Fibroblast of the aortic adventitia (primary cell): ENCODE data around the gene ACAA1. TPM values are rescaled to one million over a fixed set of nuclear protein-coding genes. Genes with fewer than 3 reads are reported as not detected.

Source experiments
- DNase-seq: peaks from one replicate; pipeline ENCODE4 v3.0.0-alpha.2; 2010; ENCODE audit warnings: low read depth
- H3K4me3 ChIP-seq: 2 replicates; pipeline ENCODE4 v1.5.1; 2011; ENCODE audit warnings: low read depth, mild to moderate bottlenecking, control low read depth, low read length, moderate library complexity
- CTCF ChIP-seq: IDR thresholded peaks from 2 replicates; pipeline ENCODE4 v1.5.1; 2011; ENCODE audit warnings: mild to moderate bottlenecking, low read length, control low read depth, inconsistent platforms; ENCODE audit not compliant: insufficient read depth
- total RNA-seq: library from RNA; depleted of rRNA; stranded (reverse); fragments of >200 nt; gene quantifications from 2 replicates; pipeline ENCODE4 v1.2.3, GENCODE V29; 2012; ENCODE audit warnings: low replicate concordance

Gene ACAA1
- total RNA-seq, 1 donor = 20.6 TPM

- no peak overlapping the region for H3K4me3 ChIP-seq
- no peak for TF ChIP-seq CTCF
- DNase-seq = no peak
Observed at GRCh38 chr3:38122712-38123290, 14.1 kb downstream of the ACAA1 start.

DNA sequence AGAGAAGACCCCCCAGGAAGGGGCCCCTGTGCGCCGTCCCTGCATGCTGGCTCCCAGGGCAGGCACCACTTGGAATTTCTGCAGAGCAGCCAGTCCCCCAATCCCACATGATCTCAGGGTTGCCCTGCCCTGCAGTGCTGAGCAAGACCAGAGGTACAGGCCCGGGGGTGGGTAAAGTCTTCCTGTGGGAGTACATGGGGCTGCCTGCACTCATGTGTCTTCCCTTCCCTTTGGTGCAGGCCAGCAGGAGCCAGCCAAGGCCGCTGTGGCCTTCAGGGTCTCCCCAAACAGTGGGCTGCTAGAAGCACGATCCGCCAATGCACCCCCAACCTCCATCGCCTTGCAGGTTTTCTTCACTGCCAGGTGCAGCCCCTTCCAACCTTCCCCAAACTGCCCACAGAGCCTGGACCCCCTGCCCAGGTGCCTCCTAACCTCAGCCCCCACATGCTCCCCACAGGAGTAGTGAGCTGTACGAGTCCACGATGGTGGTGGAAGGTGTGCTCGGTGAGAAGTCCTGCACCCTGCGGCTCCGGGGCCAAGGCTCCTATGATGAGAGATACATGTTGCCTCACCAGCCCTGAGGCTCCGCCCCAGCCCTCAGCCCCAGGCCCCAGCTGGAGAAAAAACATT is 15.0 kb downstream of the ACAA1 start:
- DNase-seq = no peak
- H3K4me3 ChIP-seq = no peak overlapping the region
- TF ChIP-seq CTCF = no peak

DNA sequence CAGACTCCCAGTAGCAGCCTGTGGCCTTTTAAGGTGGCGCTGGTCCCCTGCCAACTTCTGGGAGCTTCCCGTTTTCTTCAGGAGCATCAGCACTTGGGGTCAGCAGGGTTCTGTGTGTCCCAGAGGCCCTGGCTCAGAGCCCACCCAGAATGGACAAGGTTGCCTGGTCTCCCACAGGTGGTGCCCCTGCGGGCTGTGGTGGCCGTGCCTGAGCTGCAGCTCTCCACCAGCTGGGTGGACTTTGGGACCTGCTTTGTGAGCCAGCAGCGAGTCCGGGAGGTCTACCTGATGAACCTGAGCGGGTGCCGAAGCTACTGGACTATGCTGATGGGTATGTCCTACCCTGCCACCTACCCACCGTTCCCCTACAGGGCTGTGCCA is 15.5 kb downstream of the ACAA1 start:
- TF ChIP-seq CTCF = no peak
- H3K4me3 ChIP-seq = no peak overlapping the region

DNA sequence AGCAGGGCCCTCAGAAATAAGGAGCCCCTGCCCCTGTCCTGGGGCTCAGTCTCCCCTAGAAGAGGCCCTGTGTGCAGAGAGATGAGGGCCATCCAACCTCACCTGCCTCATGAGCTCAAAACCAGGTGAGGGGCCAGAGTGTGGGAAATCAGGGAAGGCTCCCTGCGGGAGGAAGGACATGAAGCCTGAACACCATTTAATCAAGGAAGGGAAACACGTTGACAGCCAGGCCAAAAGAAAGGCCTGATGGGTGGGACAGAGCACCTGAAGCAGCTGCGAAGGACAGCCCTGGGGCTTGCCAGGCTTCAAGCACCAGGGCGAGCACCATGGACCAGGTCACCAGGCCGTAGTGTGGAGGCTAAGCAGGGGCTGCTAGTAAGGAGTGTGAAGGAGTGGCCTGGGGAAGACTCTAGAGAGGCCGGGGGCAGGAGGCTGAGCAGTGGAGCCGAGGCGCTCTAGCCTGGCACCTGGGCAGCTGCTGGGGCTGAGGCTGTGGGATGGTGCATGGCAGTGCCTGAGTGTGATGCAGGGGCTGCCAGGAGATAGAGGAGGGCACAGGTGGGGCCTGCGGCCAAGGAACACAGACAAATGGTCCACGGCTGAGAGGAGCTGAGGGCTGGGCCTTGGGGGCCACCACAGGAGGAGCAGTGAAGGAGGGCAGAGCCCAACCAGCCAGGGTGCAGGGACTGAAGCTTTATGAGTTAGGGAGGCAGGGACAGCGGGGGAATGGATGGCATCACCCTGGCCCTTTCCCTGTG is 16.1 kb downstream of the ACAA1 start:
- no peak for DNase-seq
- TF ChIP-seq CTCF = no peak
- no peak overlapping the region for H3K4me3 ChIP-seq

More for the DNA sequence above, 15.5 kb downstream of the ACAA1 start:
- DNase-seq = no peak

DNA sequence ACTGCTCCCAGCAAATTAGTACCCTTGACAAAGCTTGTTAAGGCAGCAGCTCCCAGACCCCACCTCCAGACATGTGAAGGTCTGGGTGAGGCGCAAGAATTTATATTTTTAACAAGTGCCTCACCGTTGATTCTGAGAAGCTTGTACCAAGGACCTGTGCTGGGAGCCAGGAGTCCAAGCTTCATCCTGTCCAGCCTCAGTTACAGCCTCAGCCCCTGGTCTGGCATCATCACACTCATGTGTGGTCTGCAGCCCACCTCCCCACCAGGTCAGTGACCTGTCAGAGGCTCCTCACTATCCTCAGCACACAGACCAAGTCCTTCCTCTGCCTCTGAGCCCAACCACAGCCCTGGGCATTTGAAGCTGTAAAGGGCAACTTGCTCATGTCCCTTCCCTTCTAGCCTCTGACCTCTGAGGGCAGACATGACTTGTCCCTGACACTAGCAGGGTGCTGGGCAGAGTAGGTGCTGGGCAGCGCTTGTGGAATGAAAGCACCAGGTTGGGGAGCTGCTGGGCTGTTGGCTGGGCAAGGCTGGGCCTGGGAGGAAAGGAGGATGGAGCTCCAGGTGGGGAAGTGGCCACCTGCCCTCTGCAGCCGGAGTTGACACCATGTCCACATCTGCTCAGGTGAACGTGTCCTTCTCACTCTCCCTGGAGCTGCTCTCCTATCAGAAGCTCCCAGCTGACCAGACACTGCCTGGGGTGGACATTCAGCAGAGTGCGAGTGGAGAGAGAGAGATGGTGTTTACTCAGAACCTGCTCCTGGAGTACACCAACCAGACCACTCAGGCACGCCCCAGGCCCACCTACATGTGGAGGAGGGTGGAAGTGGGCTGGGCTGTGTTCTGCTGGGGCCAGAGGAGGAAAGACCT is 16.9 kb downstream of the ACAA1 start:
- DNase-seq = no peak
- no peak for TF ChIP-seq CTCF
- no peak overlapping the region for H3K4me3 ChIP-seq

DNA sequence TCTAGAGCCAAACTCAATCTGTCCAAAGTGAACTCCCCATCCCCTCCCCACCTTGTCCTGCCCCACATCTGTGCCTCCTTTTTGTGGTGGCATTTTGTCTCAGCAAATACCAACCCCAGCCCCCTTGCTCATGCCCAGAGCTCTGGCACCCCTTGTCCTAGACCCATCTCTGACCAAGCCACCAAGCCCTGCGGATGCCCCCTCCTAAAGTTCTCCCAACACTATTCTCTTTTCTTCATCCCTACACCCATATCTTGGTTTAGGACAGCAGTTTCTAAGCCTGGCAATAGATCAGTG is 17.7 kb downstream of the ACAA1 start:
- no peak for DNase-seq
- TF ChIP-seq CTCF = no peak
- no peak overlapping the region for H3K4me3 ChIP-seq
